Hepatocyte (in vitro differentiated cells): Measurements from ENCODE around the gene SNX11. TPM values are rescaled to one million over a fixed set of nuclear protein-coding genes. Genes with fewer than 3 reads are reported as not detected.

Experiments used
- DNase-seq: peaks from one replicate; pipeline ENCODE4 v3.0.0-alpha.2; 2016; ENCODE audit warnings: low spot score
- H2AFZ ChIP-seq: fragments of 200-600 bp; sonication (generic); 2 replicates; pipeline ENCODE4 v1.6.0; 2016; ENCODE audit warnings: antibody characterized with exemption, mild to moderate bottlenecking
- H3K27ac ChIP-seq: fragments of 200-600 bp; sonication (generic); 2 replicates; pipeline ENCODE4 v1.5.1; 2016; ENCODE audit warnings: mild to moderate bottlenecking
- H3K27me3 ChIP-seq: fragments of 200-600 bp; sonication (generic); 2 replicates; pipeline ENCODE4 v1.6.1; 2016
- H3K36me3 ChIP-seq: fragments of 200-600 bp; sonication (generic); replicated peaks from 2 replicates; pipeline ENCODE4 v1.5.1; 2016; ENCODE audit warnings: low read depth; ENCODE audit not compliant: insufficient read depth
- H3K4me1 ChIP-seq: fragments of 200-600 bp; sonication (generic); 2 replicates; pipeline ENCODE4 v1.5.1; 2016; ENCODE audit warnings: mild to moderate bottlenecking, moderate library complexity; ENCODE audit not compliant: insufficient read depth
- H3K4me2 ChIP-seq: fragments of 200-600 bp; sonication (generic); 2 replicates; pipeline ENCODE4 v1.6.0; 2016
- H3K4me3 ChIP-seq: fragments of 200-600 bp; sonication (generic); 2 replicates; pipeline ENCODE4 v1.5.1; 2016; ENCODE audit warnings: mild to moderate bottlenecking
- H3K79me2 ChIP-seq: fragments of 200-600 bp; sonication (generic); 2 replicates; pipeline ENCODE4 v1.6.0; 2017; ENCODE audit warnings: mild to moderate bottlenecking
- H3K9me2 ChIP-seq: fragments of 200-600 bp; sonication (generic); replicated peaks from 2 replicates; pipeline ENCODE4 v1.6.0; 2017; ENCODE audit warnings: mild to moderate bottlenecking; ENCODE audit not compliant: insufficient read depth
- H3K9me3 ChIP-seq: fragments of 200-600 bp; sonication (generic); 2 replicates; pipeline ENCODE4 v1.5.1; 2016; ENCODE audit warnings: low read depth, mild to moderate bottlenecking
- H4K20me1 ChIP-seq: fragments of 200-600 bp; sonication (generic); 2 replicates; pipeline ENCODE4 v1.6.0; 2016; ENCODE audit warnings: mild to moderate bottlenecking; ENCODE audit not compliant: insufficient read depth, poor library complexity, severe bottlenecking
- EZH2 ChIP-seq: fragments of 200-600 bp; sonication (generic); IDR thresholded peaks from 2 replicates; pipeline ENCODE4 v1.6.1; 2016; ENCODE audit warnings: antibody characterized with exemption, mild to moderate bottlenecking, borderline replicate concordance
- EZH2phosphoT487 ChIP-seq: fragments of 200-600 bp; sonication (generic); IDR thresholded peaks from one replicate; pipeline ENCODE4 v1.6.1; 2018; ENCODE audit warnings: antibody characterized with exemption, mild to moderate bottlenecking, low read depth, moderate library complexity; ENCODE audit not compliant: unreplicated experiment, severe bottlenecking
- WGBS: methylation state at CpG from one replicate; pipeline ENCODE4 v1.1.6; 2016; ENCODE audit warnings: low lambda C conversion rate; ENCODE audit errors: missing lambda C conversion rate; 5-methylcytosine and 5-hydroxymethylcytosine counted together
- polyA plus RNA-seq: library from polyadenylated mRNA; unstranded; fragments of >200 nt; fragmentation: Nextera tagmentation; extraction: Ambion mirVana; gene quantifications from 2 replicates; pipeline ENCODE4 v1.2.1, GENCODE V29; 2016
- total RNA-seq: library from RNA; depleted of rRNA; stranded (reverse); fragments of >200 nt; gene quantifications from 2 replicates; pipeline ENCODE4 v1.2.3, GENCODE V29; 2014
- TF ChIP-seq, protein P1 (sequence below): fragments of 200-600 bp; sonication (generic); IDR thresholded peaks from 2 replicates; pipeline ENCODE4 v1.5.1; 2016; ENCODE audit warnings: antibody characterized with exemption, mild to moderate bottlenecking; ENCODE audit not compliant: poor library complexity

The SNX11 gene
- total and polyA plus RNA-seq, 2 experiments from 2014 or later = 11.3 to 13.2 TPM

DNA sequence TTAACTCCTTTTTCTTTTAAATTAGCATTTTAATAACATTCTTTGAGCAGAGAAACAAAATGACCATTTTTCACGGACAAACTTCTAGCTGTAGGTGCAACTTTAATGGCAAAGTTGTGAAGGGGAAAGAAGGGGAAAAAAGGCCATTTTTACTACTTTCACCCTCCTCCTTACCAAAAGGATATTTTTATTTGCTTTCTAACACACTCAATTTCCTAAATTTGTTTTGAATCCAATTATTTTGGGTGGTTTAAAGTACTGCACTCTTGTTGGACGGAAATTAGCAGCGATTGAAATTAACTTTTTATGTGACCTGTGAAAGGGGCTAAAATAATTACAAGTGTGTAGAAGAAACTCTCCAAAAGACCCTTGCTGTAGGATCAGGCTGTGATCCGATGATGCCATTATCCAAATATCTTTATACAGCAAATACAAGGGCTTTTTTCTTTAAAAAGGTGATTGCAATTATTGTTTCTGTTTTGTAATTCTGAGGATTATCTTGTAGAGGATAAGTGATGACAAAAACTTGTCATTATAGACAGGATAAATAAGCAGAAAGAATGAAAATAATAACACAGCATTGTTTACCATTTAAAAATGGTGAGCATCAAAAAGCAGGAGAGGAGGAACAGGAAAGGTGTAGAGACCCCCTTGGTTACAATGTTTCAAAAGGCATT, 42.4 kb downstream of the SNX11 start:
- Histone ChIP-seq H3K4me2 (no peak overlapping the region), H3K27me3 (peaks cover 60% of the 10 kb centered on the region)

DNA sequence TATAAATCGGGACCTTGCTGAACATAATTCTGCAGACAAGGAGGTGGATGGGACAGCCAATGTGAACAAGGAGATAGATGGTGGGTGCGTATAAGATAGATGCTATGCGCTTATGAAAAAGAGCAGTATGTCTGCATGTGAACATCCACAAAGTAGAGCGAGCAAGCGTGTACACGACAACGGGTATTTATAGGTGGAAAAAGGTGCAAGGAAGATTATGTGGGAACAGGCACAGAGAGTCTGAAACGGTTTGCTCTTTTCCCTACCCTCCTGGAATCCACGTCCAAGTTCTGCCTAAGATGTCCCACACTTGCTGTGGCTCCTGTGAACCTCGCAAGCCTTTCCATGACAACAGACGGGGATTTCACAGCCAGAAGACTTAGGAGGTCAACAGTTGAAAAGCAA, 43.0 kb downstream of the SNX11 start:
- Histone ChIP-seq H3K27ac (no peak overlapping the region), H3K9me2 (no peaks in the 10 kb centered on the region), H4K20me1 (no peaks in the 10 kb centered on the region), H3K79me2 (no peaks in the 10 kb centered on the region), H3K9me3 (no peaks in the 10 kb centered on the region), H3K27me3 (peaks cover 56% of the 10 kb centered on the region), H3K4me1 (no peaks in the 10 kb centered on the region), H2AFZ (no peak overlapping the region), H3K4me2 (no peak overlapping the region), H3K36me3 (no peaks in the 10 kb centered on the region), H3K4me3 (no peak overlapping the region)
- DNase-seq = no peak
- no peak for TF ChIP-seq EZH2phosphoT487
- TF ChIP-seq, protein P1, sequence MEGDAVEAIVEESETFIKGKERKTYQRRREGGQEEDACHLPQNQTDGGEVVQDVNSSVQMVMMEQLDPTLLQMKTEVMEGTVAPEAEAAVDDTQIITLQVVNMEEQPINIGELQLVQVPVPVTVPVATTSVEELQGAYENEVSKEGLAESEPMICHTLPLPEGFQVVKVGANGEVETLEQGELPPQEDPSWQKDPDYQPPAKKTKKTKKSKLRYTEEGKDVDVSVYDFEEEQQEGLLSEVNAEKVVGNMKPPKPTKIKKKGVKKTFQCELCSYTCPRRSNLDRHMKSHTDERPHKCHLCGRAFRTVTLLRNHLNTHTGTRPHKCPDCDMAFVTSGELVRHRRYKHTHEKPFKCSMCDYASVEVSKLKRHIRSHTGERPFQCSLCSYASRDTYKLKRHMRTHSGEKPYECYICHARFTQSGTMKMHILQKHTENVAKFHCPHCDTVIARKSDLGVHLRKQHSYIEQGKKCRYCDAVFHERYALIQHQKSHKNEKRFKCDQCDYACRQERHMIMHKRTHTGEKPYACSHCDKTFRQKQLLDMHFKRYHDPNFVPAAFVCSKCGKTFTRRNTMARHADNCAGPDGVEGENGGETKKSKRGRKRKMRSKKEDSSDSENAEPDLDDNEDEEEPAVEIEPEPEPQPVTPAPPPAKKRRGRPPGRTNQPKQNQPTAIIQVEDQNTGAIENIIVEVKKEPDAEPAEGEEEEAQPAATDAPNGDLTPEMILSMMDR = no peak
- WGBS = 65% methylated on average over 11 of the region's 11 CpGs

More for the DNA sequence above, 42.4 kb downstream of the SNX11 start:
- H2AFZ ChIP-seq = no peak overlapping the region
- H3K79me2 ChIP-seq = no peaks in the 10 kb centered on the region
- no peak for DNase-seq
- WGBS = 80% methylated on average over 4 of the region's 4 CpGs
- H3K9me3 ChIP-seq = no peaks in the 10 kb centered on the region
- TF ChIP-seq, protein P1 = no peak
- no peak for TF ChIP-seq EZH2phosphoT487
- TF ChIP-seq EZH2 = no peak
- no peaks in the 10 kb centered on the region for H3K36me3 ChIP-seq
- H3K27ac ChIP-seq = no peak overlapping the region
- no peak overlapping the region for H3K4me3 ChIP-seq
- no peaks in the 10 kb centered on the region for H4K20me1 ChIP-seq
- no peaks in the 10 kb centered on the region for H3K9me2 ChIP-seq
- H3K4me1 ChIP-seq = no peaks in the 10 kb centered on the region

DNA sequence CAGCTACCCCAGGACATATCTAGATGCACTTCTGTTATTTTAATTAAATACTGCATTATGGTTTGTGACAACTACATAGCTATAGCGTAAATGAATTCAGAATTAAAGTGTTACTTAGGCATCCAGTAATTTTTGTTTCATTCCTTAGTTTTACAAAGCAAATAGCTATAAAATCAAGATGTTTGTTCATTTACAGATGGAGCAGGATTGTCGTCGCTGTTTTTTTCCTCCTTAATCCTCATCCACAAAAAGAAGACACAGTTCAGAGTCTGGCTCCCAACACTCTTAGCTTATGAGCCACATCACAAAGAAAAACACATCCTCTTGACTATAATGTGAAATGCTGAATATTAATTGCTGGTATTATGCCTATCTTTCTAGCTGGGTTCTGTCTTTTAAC, 43.7 kb downstream of the SNX11 start:
- no peak for DNase-seq
- Histone ChIP-seq H2AFZ (no peak overlapping the region), H3K9me3 (no peaks in the 10 kb centered on the region), H3K4me1 (no peaks in the 10 kb centered on the region), H3K4me2 (no peak overlapping the region), H3K27me3 (peaks cover 55% of the 10 kb centered on the region), H3K9me2 (no peaks in the 10 kb centered on the region), H3K27ac (no peak overlapping the region), H3K4me3 (no peak overlapping the region), H4K20me1 (no peaks in the 10 kb centered on the region), H3K36me3 (no peaks in the 10 kb centered on the region), H3K79me2 (no peaks in the 10 kb centered on the region)
- 64% methylated on average over 3 of the region's 3 CpGs for WGBS
- TF ChIP-seq, protein P1 = no peak

DNA sequence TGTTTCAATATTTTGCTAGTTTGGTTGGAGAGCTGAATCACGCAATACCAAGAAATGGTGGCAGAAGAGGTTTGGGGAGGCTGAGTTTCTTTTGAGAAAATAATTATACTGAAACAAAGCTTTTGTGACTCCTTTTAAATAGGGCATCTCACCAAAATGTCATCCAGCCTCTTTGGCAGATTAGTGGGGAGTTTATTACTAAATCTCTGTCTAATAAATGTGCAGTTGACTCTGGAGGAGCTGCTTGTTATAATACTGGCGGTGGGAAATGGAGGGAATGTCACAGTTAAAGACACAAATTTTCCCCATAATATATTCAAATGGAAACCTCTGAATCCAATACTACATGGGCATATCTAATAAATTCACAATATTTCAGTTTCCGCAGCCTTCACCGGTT, 44.7 kb downstream of the SNX11 start:
- no peak overlapping the region for H3K4me3 ChIP-seq
- H3K36me3 ChIP-seq = no peaks in the 10 kb centered on the region
- no peak for DNase-seq
- 65% methylated on average over 4 of the region's 4 CpGs for WGBS
- H3K9me2 ChIP-seq = no peaks in the 10 kb centered on the region
- H3K27ac ChIP-seq = no peak overlapping the region
- TF ChIP-seq EZH2 = no peak
- no peak for TF ChIP-seq EZH2phosphoT487
- TF ChIP-seq, protein P1 = no peak
- no peaks in the 10 kb centered on the region for H3K79me2 ChIP-seq
- H3K27me3 ChIP-seq = peaks cover 51% of the 10 kb centered on the region
- H4K20me1 ChIP-seq = no peaks in the 10 kb centered on the region
- H2AFZ ChIP-seq = no peak overlapping the region
- H3K9me3 ChIP-seq = no peaks in the 10 kb centered on the region
- H3K4me2 ChIP-seq = no peak overlapping the region
- no peaks in the 10 kb centered on the region for H3K4me1 ChIP-seq
